Measurements from ENCODE around the gene BCL2L11.

Gene BCL2L11

GRCh38 chr2:111216811-111217652 is 96.3 kb downstream of the BCL2L11 start:
- WGBS (ENCODE audit: insufficient coverage): 100% methylated on average over 4 of the region's 6 CpGs
- no peak for DNase-seq
- Histone ChIP-seq H3K4me3 (ENCODE audit: control insufficient read depth in 1 of 7, extremely low read depth in 1 of 7, insufficient read depth in 4 of 7, low read depth in 2 of 7, low read length in 6 of 7) (no peak overlapping the region), H3K9me3 (ENCODE audit: control extremely low read depth in 1 of 5, control insufficient read depth in 4 of 5, insufficient read depth in 2 of 5, low read depth in 1 of 5, low read length in 4 of 5) (peaks cover 0 to 20% (median 10%) of the 10 kb centered on the region in 5 experiments), H3K27me3 (replicated peaks in 2 of 5; ENCODE audit: control insufficient read depth in 4 of 5, insufficient read depth in 5 of 5, low read length in 4 of 5) (no peaks in the 10 kb centered on the region), H3K27ac (ENCODE audit: insufficient read depth in 1 of 2, low read depth in 1 of 2, low read length in 2 of 2, poor library complexity in 1 of 2, severe bottlenecking in 2 of 2) (no peak overlapping the region), H3K36me3 (ENCODE audit: control insufficient read depth in 4 of 4, insufficient read depth in 4 of 4, low read length in 3 of 4) (peaks cover 0 to 7% (median 1%) of the 10 kb centered on the region in 4 experiments), H3K4me1 (ENCODE audit: control extremely low read depth in 1 of 4, control insufficient read depth in 4 of 4, insufficient read depth in 4 of 4, low read length in 3 of 4) (peaks cover 0 to 16% (median 5%) of the 10 kb centered on the region in 4 experiments)
- POLR2A ChIA-PET: no interaction called here
- CTCF ChIA-PET: no interaction called here
